Panc1 (cell line): Measurements from ENCODE around the gene C1QTNF3.

ENCODE experiments used
- POLR2AphosphoS5 ChIP-seq: IDR thresholded peaks from 2 replicates; pipeline ENCODE4 v1.6.1; 2012; ENCODE audit warnings: mild to moderate bottlenecking, low read depth, low read length, moderate library complexity
- TF ChIP-seq, protein P1 (sequence below): fragments of 450-650 bp; IDR thresholded peaks from 2 replicates; pipeline ENCODE4 v1.5.1; 2017; ENCODE audit warnings: mild to moderate bottlenecking

DNA sequence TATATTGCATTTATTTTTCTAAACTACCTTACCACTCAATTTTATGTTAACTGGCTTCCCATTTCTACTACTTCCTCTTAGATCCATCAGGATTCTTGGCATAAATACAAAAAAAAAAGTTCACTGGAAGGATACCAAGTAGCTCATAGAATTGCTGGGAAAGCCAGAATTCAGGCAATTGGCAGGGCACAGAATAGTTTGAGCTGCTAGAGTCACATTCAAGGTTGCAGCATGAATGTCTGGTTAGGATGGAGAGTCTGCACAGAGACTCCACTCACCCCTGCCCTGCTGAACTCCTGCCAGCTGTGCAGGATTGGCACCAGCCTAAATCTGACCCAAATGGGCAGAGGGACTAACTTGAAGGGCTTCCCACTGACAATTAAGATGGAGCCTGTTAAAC is 30.2 kb downstream of the C1QTNF3 start:
- TF ChIP-seq, protein P1, sequence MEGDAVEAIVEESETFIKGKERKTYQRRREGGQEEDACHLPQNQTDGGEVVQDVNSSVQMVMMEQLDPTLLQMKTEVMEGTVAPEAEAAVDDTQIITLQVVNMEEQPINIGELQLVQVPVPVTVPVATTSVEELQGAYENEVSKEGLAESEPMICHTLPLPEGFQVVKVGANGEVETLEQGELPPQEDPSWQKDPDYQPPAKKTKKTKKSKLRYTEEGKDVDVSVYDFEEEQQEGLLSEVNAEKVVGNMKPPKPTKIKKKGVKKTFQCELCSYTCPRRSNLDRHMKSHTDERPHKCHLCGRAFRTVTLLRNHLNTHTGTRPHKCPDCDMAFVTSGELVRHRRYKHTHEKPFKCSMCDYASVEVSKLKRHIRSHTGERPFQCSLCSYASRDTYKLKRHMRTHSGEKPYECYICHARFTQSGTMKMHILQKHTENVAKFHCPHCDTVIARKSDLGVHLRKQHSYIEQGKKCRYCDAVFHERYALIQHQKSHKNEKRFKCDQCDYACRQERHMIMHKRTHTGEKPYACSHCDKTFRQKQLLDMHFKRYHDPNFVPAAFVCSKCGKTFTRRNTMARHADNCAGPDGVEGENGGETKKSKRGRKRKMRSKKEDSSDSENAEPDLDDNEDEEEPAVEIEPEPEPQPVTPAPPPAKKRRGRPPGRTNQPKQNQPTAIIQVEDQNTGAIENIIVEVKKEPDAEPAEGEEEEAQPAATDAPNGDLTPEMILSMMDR, result no peak
- TF ChIP-seq POLR2AphosphoS5, result no peak
